HEK293T (cell line): ENCODE results near the gene FEM1C.

Experiments
- ARNT ChIP-seq: fragments of 450-650 bp; IDR thresholded peaks from 2 replicates; pipeline ENCODE4 v1.6.1; 2017; ENCODE audit warnings: mild to moderate bottlenecking
- FOXA1 ChIP-seq: fragments of 450-650 bp; IDR thresholded peaks from 2 replicates; pipeline ENCODE4 v1.6.1; 2016; ENCODE audit warnings: mild to moderate bottlenecking
- FOXM1 ChIP-seq: fragments of 450-650 bp; IDR thresholded peaks from 2 replicates; pipeline ENCODE4 v1.6.1; 2017; ENCODE audit warnings: mild to moderate bottlenecking, borderline replicate concordance
- HDGF ChIP-seq: fragments of 450-650 bp; IDR thresholded peaks from 2 replicates; pipeline ENCODE4 v1.6.1; 2017; ENCODE audit warnings: antibody characterized with exemption, borderline replicate concordance
- SP1 ChIP-seq: fragments of 450-650 bp; IDR thresholded peaks from 2 replicates; pipeline ENCODE4 v1.6.1; 2017
- ZNF384 ChIP-seq: fragments of 450-650 bp; IDR thresholded peaks from 2 replicates; pipeline ENCODE4 v1.6.1; 2016

DNA sequence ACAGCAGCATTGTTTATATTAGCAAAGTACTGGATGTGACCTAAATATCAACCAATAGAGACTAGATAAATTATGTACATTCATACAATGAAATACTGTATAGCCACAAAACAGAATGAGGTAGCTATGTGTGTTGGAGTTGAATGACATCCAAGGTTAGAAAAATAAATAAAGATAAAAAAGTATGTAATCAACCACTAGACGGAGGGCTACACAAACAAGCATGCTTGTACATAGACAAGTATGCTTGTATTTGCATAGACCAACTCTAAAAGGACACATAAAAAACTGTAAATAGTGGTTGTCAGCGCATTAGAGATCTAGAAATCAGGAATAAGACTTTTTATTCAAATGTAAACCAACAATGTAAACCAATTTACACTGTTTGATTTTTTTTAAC is 3.0 kb downstream of the FEM1C start:
- TF ChIP-seq ZNF384 = no peak
- no peak for TF ChIP-seq SP1
- TF ChIP-seq ARNT = no peak
- TF ChIP-seq FOXM1 = no peak
- TF ChIP-seq HDGF = no peak
- TF ChIP-seq FOXA1 = no peak
